KMS-11 (cell line): ENCODE data around the gene VMP1.

Experiments used
- H2AFZ ChIP-seq: fragments of 200-600 bp; sonication (generic); 2 replicates; pipeline ENCODE4 v1.6.1; 2016; ENCODE audit warnings: antibody characterized with exemption, mixed run types, low read depth
- H3K27ac ChIP-seq: fragments of 200-600 bp; sonication (generic); 2 replicates; pipeline ENCODE4 v1.6.1; 2016; ENCODE audit warnings: mild to moderate bottlenecking, mixed run types
- H3K27me3 ChIP-seq: fragments of 200-600 bp; sonication (generic); 2 replicates; pipeline ENCODE4 v1.6.1; 2017; ENCODE audit warnings: mild to moderate bottlenecking, low read depth, mixed run types, moderate library complexity; ENCODE audit not compliant: insufficient read depth
- H3K36me3 ChIP-seq: fragments of 200-600 bp; sonication (generic); 2 replicates; pipeline ENCODE4 v1.6.1; 2017; ENCODE audit warnings: mild to moderate bottlenecking, mixed run types; ENCODE audit not compliant: insufficient read depth
- H3K4me1 ChIP-seq: fragments of 200-600 bp; sonication (generic); 2 replicates; pipeline ENCODE4 v1.6.1; 2016; ENCODE audit warnings: mild to moderate bottlenecking, low read depth, mixed run types; ENCODE audit not compliant: poor library complexity, severe bottlenecking
- H3K4me2 ChIP-seq: fragments of 200-600 bp; sonication (generic); 2 replicates; pipeline ENCODE4 v1.7.0; 2016; ENCODE audit warnings: mild to moderate bottlenecking, mixed run types
- H3K4me3 ChIP-seq: fragments of 200-600 bp; sonication (generic); IDR thresholded peaks from 2 replicates; pipeline ENCODE4 v1.6.1; 2017; ENCODE audit warnings: low read depth, low read length, mixed read lengths; ENCODE audit not compliant: insufficient read depth
- H3K79me2 ChIP-seq: fragments of 200-600 bp; sonication (generic); 2 replicates; pipeline ENCODE4 v1.6.1; 2016; ENCODE audit warnings: low read depth, mixed run types; ENCODE audit not compliant: insufficient read depth
- H3K9ac ChIP-seq: fragments of 200-600 bp; sonication (generic); 2 replicates; pipeline ENCODE4 v1.6.1; 2016; ENCODE audit warnings: mild to moderate bottlenecking, mixed run types
- H4K20me1 ChIP-seq: fragments of 200-600 bp; sonication (generic); 2 replicates; pipeline ENCODE4 v1.6.1; 2016; ENCODE audit warnings: mild to moderate bottlenecking, mixed run types; ENCODE audit not compliant: insufficient read depth
- CTCF ChIP-seq: fragments of 200-600 bp; sonication (generic); conservative IDR thresholded peaks from 2 replicates; pipeline ENCODE4 v1.6.1; 2017; ENCODE audit warnings: low read depth, mild to moderate bottlenecking, antibody characterized with exemption, low read length, moderate library complexity, mixed read lengths

Gene VMP1

GRCh38 chr17:59669944-59670343 lies 37.5 kb upstream of the VMP1 start:
- Histone ChIP-seq H3K27ac (no peak overlapping the region), H2AFZ (no peak overlapping the region), H3K36me3 (peaks cover 38% of the 10 kb centered on the region), H3K9ac (no peak overlapping the region), H3K79me2 (peaks cover 4% of the 10 kb centered on the region; the same call in 1 of the 2 replicates), H3K4me3 (no peak overlapping the region), H3K4me2 (no peak overlapping the region), H3K27me3 (no peaks in the 10 kb centered on the region), H4K20me1 (no peaks in the 10 kb centered on the region; the same call in 1 of the 2 replicates), H3K4me1 (peaks cover 13% of the 10 kb centered on the region)
- TF ChIP-seq CTCF, result no peak

- no peak overlapping the region for H3K27ac ChIP-seq
- peaks cover 4% of the 10 kb centered on the region; the same call in 1 of the 2 replicates for H3K79me2 ChIP-seq
- no peak overlapping the region for H2AFZ ChIP-seq
- no peaks in the 10 kb centered on the region for H3K27me3 ChIP-seq
- H3K9ac ChIP-seq, result no peak overlapping the region
- no peaks in the 10 kb centered on the region; the same call in 1 of the 2 replicates for H4K20me1 ChIP-seq
- no peak overlapping the region for H3K4me2 ChIP-seq
- H3K4me3 ChIP-seq, result no peak overlapping the region
- H3K4me1 ChIP-seq, result no peaks in the 10 kb centered on the region
- no peak for TF ChIP-seq CTCF
- H3K36me3 ChIP-seq, result peaks cover 32% of the 10 kb centered on the region
Observed at GRCh38 chr17:59671386-59671785, 36.1 kb upstream of the VMP1 start.

GRCh38 chr17:59675231-59675630 lies 32.2 kb upstream of the VMP1 start:
- Histone ChIP-seq H3K36me3 (peaks cover 11% of the 10 kb centered on the region; the same call in 1 of the 2 replicates), H4K20me1 (no peaks in the 10 kb centered on the region), H3K4me2 (no peak overlapping the region), H3K4me1 (no peaks in the 10 kb centered on the region), H3K27ac (no peak overlapping the region), H3K4me3 (no peak overlapping the region), H3K79me2 (no peaks in the 10 kb centered on the region; the same call in 1 of the 2 replicates), H3K27me3 (no peaks in the 10 kb centered on the region), H2AFZ (no peak overlapping the region), H3K9ac (no peak overlapping the region)
- TF ChIP-seq CTCF, result no peak

- H3K4me1 ChIP-seq, result no peaks in the 10 kb centered on the region
- no peaks in the 10 kb centered on the region for H3K27me3 ChIP-seq
- no peak overlapping the region for H2AFZ ChIP-seq
- no peaks in the 10 kb centered on the region; the same call in 1 of the 2 replicates for H3K79me2 ChIP-seq
- H3K36me3 ChIP-seq, result peaks cover 17% of the 10 kb centered on the region; the same call in 1 of the 2 replicates
- H4K20me1 ChIP-seq, result no peaks in the 10 kb centered on the region
- H3K4me2 ChIP-seq, result no peak overlapping the region
- no peak overlapping the region for H3K4me3 ChIP-seq
- no peak for TF ChIP-seq CTCF
- H3K9ac ChIP-seq, result no peak overlapping the region
- no peak overlapping the region for H3K27ac ChIP-seq
Observed at GRCh38 chr17:59676716-59677115, 30.7 kb upstream of the VMP1 start.
